ENCODE results near the gene SMPX. TPM values are rescaled to one million over a fixed set of nuclear protein-coding genes. Genes with fewer than 3 reads are reported as not detected.

Gene SMPX
- total RNA-seq, 3 donors from 2014 or later: 0.65 to 11.8 TPM; not detected in 1

DNA sequence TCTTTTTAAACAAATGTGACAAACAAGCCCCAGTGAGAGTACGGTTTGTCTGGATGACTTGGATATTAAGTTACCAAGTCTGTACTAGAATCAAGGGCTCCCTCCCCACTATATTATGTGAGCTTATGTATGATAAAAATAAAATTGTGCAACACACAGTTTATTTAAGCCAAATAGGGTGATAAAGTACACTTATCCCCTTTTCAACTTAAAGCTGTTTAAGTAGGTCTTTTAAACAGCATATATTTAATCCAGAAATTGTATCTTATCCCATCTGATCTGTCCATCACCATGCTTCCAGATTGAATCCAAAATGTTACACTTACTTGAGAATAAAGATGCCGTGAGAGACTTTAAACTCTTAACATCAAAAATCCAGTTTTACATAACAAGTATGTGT lies 97.8 kb downstream of the SMPX start:
- intact Hi-C loops (cut with DNase I, micrococcal nuclease): no loop called here
- TF ChIP-seq, protein P1, sequence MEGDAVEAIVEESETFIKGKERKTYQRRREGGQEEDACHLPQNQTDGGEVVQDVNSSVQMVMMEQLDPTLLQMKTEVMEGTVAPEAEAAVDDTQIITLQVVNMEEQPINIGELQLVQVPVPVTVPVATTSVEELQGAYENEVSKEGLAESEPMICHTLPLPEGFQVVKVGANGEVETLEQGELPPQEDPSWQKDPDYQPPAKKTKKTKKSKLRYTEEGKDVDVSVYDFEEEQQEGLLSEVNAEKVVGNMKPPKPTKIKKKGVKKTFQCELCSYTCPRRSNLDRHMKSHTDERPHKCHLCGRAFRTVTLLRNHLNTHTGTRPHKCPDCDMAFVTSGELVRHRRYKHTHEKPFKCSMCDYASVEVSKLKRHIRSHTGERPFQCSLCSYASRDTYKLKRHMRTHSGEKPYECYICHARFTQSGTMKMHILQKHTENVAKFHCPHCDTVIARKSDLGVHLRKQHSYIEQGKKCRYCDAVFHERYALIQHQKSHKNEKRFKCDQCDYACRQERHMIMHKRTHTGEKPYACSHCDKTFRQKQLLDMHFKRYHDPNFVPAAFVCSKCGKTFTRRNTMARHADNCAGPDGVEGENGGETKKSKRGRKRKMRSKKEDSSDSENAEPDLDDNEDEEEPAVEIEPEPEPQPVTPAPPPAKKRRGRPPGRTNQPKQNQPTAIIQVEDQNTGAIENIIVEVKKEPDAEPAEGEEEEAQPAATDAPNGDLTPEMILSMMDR (IDR thresholded peaks at IDR 0.05): no peak

DNA sequence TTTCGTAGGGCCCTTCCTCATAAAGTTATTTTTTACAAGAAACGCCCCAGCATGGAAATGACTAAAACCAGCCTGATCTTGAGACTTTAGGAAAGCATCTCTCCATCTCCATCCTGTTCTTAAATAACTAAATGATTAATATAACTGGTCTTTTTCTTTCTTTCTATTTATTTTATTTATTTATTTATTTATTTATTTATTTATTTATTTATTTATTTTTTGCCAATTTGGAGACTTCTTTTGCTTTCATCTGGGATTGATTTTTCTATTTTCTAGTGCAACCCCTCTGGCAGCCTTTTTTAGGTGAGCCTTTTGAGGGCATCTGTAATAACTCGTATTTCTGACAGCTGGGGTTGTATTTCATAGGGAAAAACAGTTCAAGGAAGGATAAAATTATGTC lies 98.6 kb downstream of the SMPX start:
- TF ChIP-seq, protein P1 (IDR thresholded peaks at IDR 0.05): no peak
- Histone ChIP-seq H3K4me3 (no peak overlapping the region), H3K36me3 (ENCODE audit: low read depth) (no peaks in the 10 kb centered on the region), H3K4me1 (ENCODE audit: low read depth) (no peaks in the 10 kb centered on the region), H3K9me3 (no peaks in the 10 kb centered on the region)
- DNase-seq: no peak
- no peak for ATAC-seq
- intact Hi-C loops (cut with DNase I, micrococcal nuclease): no loop called here

More for the DNA sequence above, 97.8 kb downstream of the SMPX start:
- no peak overlapping the region for H3K4me3 ChIP-seq
- H3K36me3 ChIP-seq (ENCODE audit: low read depth): no peaks in the 10 kb centered on the region
- DNase-seq (no peak), ATAC-seq (no peak)
- no peaks in the 10 kb centered on the region for H3K4me1 ChIP-seq (ENCODE audit: low read depth)
- no peaks in the 10 kb centered on the region for H3K9me3 ChIP-seq

DNA sequence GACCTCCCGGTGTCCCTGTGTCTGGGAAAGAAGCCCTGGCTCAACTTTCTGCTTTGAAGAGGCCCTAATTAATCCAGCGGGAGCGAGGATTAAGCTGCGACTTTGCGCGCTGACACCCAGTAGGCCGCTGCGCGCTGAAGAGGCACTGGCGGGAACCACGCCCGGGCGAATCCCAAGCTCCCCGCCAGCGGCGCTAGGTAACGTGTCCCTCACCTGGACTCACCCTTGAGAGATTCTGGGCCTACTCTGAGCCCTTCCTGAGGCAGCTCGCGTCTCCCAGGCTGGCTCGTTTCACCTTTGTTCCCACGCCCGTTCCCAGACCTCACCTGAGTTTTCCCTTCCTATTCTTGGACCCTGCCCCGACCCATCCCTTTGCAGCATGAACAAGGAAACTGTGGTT lies 99.2 kb downstream of the SMPX start:
- Histone ChIP-seq H3K4me3 (no peak overlapping the region), H3K4me1 (ENCODE audit: low read depth) (no peaks in the 10 kb centered on the region), H3K36me3 (ENCODE audit: low read depth) (no peaks in the 10 kb centered on the region), H3K9me3 (no peaks in the 10 kb centered on the region)
- intact Hi-C loops (cut with DNase I, micrococcal nuclease): no loop called here
- ATAC-seq: peak; percentile 93
- TF ChIP-seq, protein P1 (IDR thresholded peaks at IDR 0.05): no peak
- DNase-seq: peak; percentile 60 to 76 (median 62)

DNA sequence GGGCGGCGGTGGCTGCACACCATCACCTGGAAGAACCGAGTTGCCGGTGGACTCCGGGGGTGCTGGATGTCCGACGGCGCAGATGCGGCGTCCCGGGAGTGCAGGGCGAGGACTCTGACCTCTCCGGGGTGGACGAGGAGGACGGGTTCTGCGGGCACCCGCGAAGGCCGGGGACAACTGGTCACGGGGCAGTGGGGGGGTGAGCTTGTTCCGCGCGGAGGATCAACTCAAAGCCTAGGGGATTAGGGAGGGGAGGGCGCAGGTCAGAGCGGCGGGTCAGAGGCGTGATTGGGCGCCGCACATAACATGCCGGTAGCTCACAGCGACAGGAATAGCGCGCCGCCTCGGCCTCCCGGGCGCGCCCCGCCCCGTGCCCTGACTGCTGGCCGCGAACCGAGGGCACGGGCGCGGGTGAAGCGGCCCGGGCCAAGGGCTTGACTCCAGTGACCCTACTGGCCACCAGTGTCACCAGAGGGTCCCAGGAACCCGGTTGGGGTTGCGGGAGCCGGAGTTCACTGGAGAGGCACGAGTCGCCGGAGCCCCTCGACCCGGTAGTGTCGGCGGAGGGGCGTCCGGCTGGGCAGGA lies 99.7 kb downstream of the SMPX start, which contains the start of gene KLHL34:
Gene KLHL34, minus strand, starts transcription at position 179 of the 586 bp plus-strand sequence. CDS start 542 bp downstream, outside the sequence.
- Histone ChIP-seq H3K9me3 (no peaks in the 10 kb centered on the region), H3K4me1 (ENCODE audit: low read depth) (no peaks in the 10 kb centered on the region), H3K36me3 (ENCODE audit: low read depth) (no peaks in the 10 kb centered on the region), H3K4me3 (no peak within 1 kb of the TSS)
- intact Hi-C loops (cut with DNase I, micrococcal nuclease): no loop called here
- DNase-seq (peak; percentile 28 to 62 (median 43)), ATAC-seq (peak; percentile 81)
- TF ChIP-seq, protein P1 (IDR thresholded peaks at IDR 0.05): no peak

DNA sequence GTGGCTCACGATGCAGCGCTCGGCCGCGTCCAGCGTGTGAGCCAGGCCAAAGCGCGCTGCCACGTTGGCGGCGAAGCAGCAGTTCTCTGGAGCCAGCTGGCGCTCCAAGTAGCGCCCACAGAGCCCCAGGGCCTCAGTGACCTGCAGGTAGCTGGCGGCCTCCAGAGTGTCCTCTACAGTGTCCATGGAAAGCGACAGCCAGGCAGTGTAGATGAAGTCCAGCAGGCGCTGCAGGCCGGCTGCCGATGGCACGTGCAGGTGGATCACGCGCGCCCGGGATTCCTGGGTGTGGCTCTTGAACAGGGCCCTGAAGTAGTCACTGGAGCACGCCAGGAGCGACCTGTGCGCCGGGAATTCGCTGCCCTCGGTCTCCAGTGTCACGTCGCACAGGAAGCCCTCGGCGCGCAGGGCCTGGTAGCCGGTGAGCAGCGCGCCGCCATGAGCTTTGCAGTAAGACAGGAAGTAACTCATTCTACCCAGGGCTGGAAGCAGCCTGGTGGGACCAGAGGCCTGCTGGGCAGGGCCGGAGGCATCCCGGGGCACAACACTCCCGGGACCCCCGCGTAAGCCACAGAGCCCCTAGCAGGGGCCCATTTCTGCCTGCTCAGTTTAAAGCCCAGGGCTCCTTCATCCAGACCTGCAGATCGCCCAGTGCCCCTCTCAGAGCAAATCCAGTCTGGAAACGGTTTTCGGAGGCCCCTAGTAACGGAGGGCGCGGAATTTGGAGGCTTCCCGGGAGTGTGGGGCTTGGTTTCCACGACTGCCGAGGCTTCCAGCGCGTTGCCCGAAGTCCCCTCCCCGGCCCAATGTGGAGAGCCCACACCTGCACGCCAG lies 100.4 kb downstream of the SMPX start:
- H3K9me3 ChIP-seq: no peaks in the 10 kb centered on the region
- no peaks in the 10 kb centered on the region for H3K4me1 ChIP-seq (ENCODE audit: low read depth)
- no peak overlapping the region for H3K4me3 ChIP-seq
- DNase-seq: peak in 1 of 3 donors; percentile 49
- no peaks in the 10 kb centered on the region for H3K36me3 ChIP-seq (ENCODE audit: low read depth)
- ATAC-seq: no peak
- intact Hi-C loops (cut with DNase I, micrococcal nuclease): no loop called here
- TF ChIP-seq, protein P1 (IDR thresholded peaks at IDR 0.05): no peak
